Endothelial cell of umbilical vein (primary cell): ENCODE data around the gene SHC4. TPM values are rescaled to one million over a fixed set of nuclear protein-coding genes. Genes with fewer than 3 reads are reported as not detected.

Experiments
- BruUV-seq: library from RNA; stranded (reverse); fragments of 400-500 nt; replicated peaks from 2 replicates; lab custom pipeline; 2021; lab: Mats Ljungman, UMichigan
- CTCF ChIA-PET: fragments of 300-600, 350-600 bp; sonication (Branson Sonifier 250); formaldehyde crosslinking; loops from one replicate; lab custom pipeline; 2021; ENCODE audit warnings: antibody characterized with exemption, inconsistent platforms; lab: Charles Lee
- POLR2A ChIA-PET: fragments of 300-600, 350-600 bp; sonication (Branson Sonifier 250); formaldehyde crosslinking; loops from one replicate; lab custom pipeline; 2021; ENCODE audit warnings: antibody characterized with exemption, inconsistent platforms; lab: Charles Lee
- DNase-seq: peaks from one replicate; pipeline ENCODE4 v3.0.0-alpha.2; 2011; ENCODE audit warnings: low read depth, low spot score
- FAIRE-seq: peaks from 2 replicates; lab custom pipeline; 2011; peaks lifted over from hg19 to GRCh38; lab: Jason Lieb, UNC
- H2AFZ ChIP-seq: 2 replicates; pipeline ENCODE4 v1.6.0; 2012; ENCODE audit warnings: low read depth, low read length, control low read depth, inconsistent platforms
- H3K27ac ChIP-seq: 2 replicates; pipeline ENCODE4 v1.5.1; 2011; ENCODE audit warnings: low read depth, mild to moderate bottlenecking, control low read depth, low read length, moderate library complexity; ENCODE audit not compliant: insufficient read depth
- H3K27me3 ChIP-seq, 2 experiments: 2 replicates each; pipeline versions ENCODE4 v1.6.0 to v1.6.1; 2011; ENCODE audit warnings: low read length in 2 of 2, mixed read lengths in 1 of 2; ENCODE audit not compliant: control insufficient read depth in 2 of 2, insufficient read depth in 2 of 2
- H3K36me3 ChIP-seq, 2 experiments: 2 replicates in 1 of 2; 3 replicates in 1 of 2; pipeline ENCODE4 v1.5.1; 2011; ENCODE audit warnings: low read length in 2 of 2, mild to moderate bottlenecking in 1 of 2, moderate library complexity in 1 of 2; ENCODE audit not compliant: control insufficient read depth in 2 of 2, insufficient read depth in 2 of 2; ENCODE audit errors: extremely low read depth in 1 of 2
- H3K4me1 ChIP-seq: 3 replicates; pipeline ENCODE4 v1.5.1; 2011; ENCODE audit warnings: mild to moderate bottlenecking, low read length; ENCODE audit not compliant: control insufficient read depth, insufficient read depth; ENCODE audit errors: extremely low read depth
- H3K4me2 ChIP-seq: 2 replicates; pipeline ENCODE4 v1.6.1; 2011; ENCODE audit warnings: low read length, control low read depth, mixed read lengths; ENCODE audit not compliant: insufficient read depth
- H3K4me3 ChIP-seq, 3 experiments: fragments of 200-600 bp in 1 of 3; sonication (generic), shearing (Covaris generic) in 1 of 3; replicated peaks in 1 of 3; 2 replicates each; pipeline ENCODE4 v1.5.1; 2011 to 2016; ENCODE audit warnings: control low read depth in 3 of 3, low read length in 3 of 3, mild to moderate bottlenecking in 2 of 3, inconsistent platforms in 1 of 3, low read depth in 1 of 3, moderate library complexity in 1 of 3; ENCODE audit not compliant: insufficient read depth in 1 of 3
- H3K79me2 ChIP-seq: 2 replicates; pipeline ENCODE4 v1.6.0; 2012; ENCODE audit warnings: low read length, inconsistent platforms; ENCODE audit not compliant: control insufficient read depth, insufficient read depth
- H3K9ac ChIP-seq: replicated peaks from 2 replicates; pipeline ENCODE3; 2011; ENCODE audit warnings: low read length, control low read depth; ENCODE audit not compliant: insufficient read depth; ENCODE audit errors: extremely low read depth
- H3K9me1 ChIP-seq: replicated peaks from 3 replicates; pipeline ENCODE4 v1.6.0; 2011; ENCODE audit warnings: mild to moderate bottlenecking, low read length; ENCODE audit not compliant: control insufficient read depth, insufficient read depth; ENCODE audit errors: extremely low read depth
- H3K9me3 ChIP-seq: replicated peaks from 2 replicates; pipeline ENCODE4 v1.5.1; 2012; ENCODE audit warnings: low read length, inconsistent platforms; ENCODE audit not compliant: control insufficient read depth, insufficient read depth
- H4K20me1 ChIP-seq: replicated peaks from 2 replicates; pipeline ENCODE3; 2011; ENCODE audit warnings: mild to moderate bottlenecking, low read length; ENCODE audit not compliant: control insufficient read depth, insufficient read depth; ENCODE audit errors: extremely low read depth
- EZH2 ChIP-seq: IDR thresholded peaks from 2 replicates; pipeline ENCODE4 v1.6.1; 2012; ENCODE audit warnings: borderline replicate concordance, low read depth, mild to moderate bottlenecking, moderate library complexity, low read length, inconsistent platforms; ENCODE audit not compliant: severe bottlenecking
- FOS ChIP-seq: IDR thresholded peaks from 2 replicates; pipeline ENCODE4 v1.6.1; 2011; ENCODE audit warnings: mild to moderate bottlenecking, low read length, moderate library complexity, borderline replicate concordance; ENCODE audit not compliant: insufficient read depth
- GATA2 ChIP-seq: IDR thresholded peaks from 2 replicates; pipeline ENCODE4 v1.7.0; 2011; ENCODE audit warnings: low read depth, mild to moderate bottlenecking, moderate library complexity, mixed read lengths, low read length; ENCODE audit not compliant: insufficient read length, insufficient read depth
- JUN ChIP-seq: IDR thresholded peaks from 2 replicates; pipeline ENCODE4 v1.6.1; 2011; ENCODE audit warnings: borderline replicate concordance, low read depth; ENCODE audit not compliant: insufficient read length, insufficient read depth
- MYC ChIP-seq: IDR thresholded peaks from one replicate; pipeline ENCODE4 v1.6.1; 2011; ENCODE audit warnings: mild to moderate bottlenecking, low read depth, low read length
- POLR2A ChIP-seq: IDR thresholded peaks from 2 replicates; pipeline ENCODE4 v1.6.1; 2012; ENCODE audit warnings: low read depth, mild to moderate bottlenecking, control low read depth, low read length
- POLR2AphosphoS5 ChIP-seq: IDR thresholded peaks from 2 replicates; pipeline ENCODE4 v1.6.1; 2012; ENCODE audit warnings: low read depth, mild to moderate bottlenecking, control low read depth, low read length, moderate library complexity; ENCODE audit not compliant: insufficient read depth
- dilution Hi-C: fragments of 300-500 bp; cut with MboI; formaldehyde crosslinking; loops from one replicate; pipeline ENCODE4 v1.15.0; 2019; ENCODE audit warnings: low sequenced_read_pairs; ENCODE audit not compliant: extremely low pct_ligation_motif_present
- intact Hi-C: fragments of 100-400 bp; cut with micrococcal nuclease; formaldehyde crosslinking; loops from one replicate; pipeline ENCODE4 v1.10.0; 2022
- polyA plus RNA-seq, 4 experiments: library from polyadenylated mRNA; depleted of rRNA in 3 of 4; stranded (reverse) in 3 of 4; unstranded in 1 of 4; fragments of >200 nt; gene quantifications; 2 replicates each; pipeline versions ENCODE4 v1.2.1 to v1.2.3, GENCODE V29; 2011 to 2012; ENCODE audit warnings: missing spikeins in 1 of 4
- total RNA-seq: library from RNA; stranded (reverse); gene quantifications from 2 replicates; pipeline ENCODE4 v1.2.3, GENCODE V29; 2021
- TF ChIP-seq, protein P1 (sequence below), 2 donors: IDR thresholded peaks; 1 replicate in 1 of 2; 2 replicates in 1 of 2; pipeline ENCODE4 v1.5.1; 2011; ENCODE audit warnings: low read length in 2 of 2, mild to moderate bottlenecking in 2 of 2, moderate library complexity in 2 of 2, control low read depth in 1 of 2, inconsistent platforms in 1 of 2, low read depth in 1 of 2; ENCODE audit not compliant: insufficient read depth in 1 of 2; ENCODE audit errors: extremely low read depth in 1 of 2
- TF ChIP-seq, protein P2 (sequence below): IDR thresholded peaks from 2 replicates; pipeline ENCODE4 v1.6.1; 2011; ENCODE audit not compliant: insufficient read depth, insufficient read length

The SHC4 gene
- total and polyA plus RNA-seq, 2 donors (not counting 3 experiments of a cell fraction or from before 2014, with no cell fraction given), result 0.20 TPM; not detected in 1

DNA sequence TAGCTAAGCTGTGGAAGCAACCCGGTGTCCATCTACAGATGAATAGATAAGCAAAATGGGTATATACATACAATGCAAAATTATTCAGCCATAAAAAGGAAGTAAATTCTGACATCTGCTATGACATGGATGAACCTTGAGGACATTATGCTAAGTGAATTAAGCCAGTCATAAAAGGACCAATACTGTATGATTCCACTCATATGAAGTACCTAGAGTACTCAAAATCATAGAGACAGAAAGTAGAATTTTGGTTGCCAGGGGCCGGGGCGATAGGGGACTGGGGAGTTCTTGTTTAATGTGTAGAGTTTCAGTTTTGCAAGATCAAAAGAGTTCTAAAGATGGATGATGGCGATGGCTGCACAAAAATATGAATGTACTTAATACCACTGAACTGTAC is 75.5 kb downstream of the SHC4 start:
- dilution Hi-C loops, result no loop called here
- Histone ChIP-seq H2AFZ (no peak overlapping the region), H3K4me2 (no peak overlapping the region), H4K20me1 (no peaks in the 10 kb centered on the region), H3K9ac (no peak overlapping the region), H3K4me3 (no peak overlapping the region), H3K9me1 (no peaks in the 10 kb centered on the region), H3K79me2 (no peaks in the 10 kb centered on the region), H3K27me3 (peaks cover 2 to 4% of the 10 kb centered on the region in 2 experiments), H3K36me3 (no peaks in the 10 kb centered on the region), H3K9me3 (no peaks in the 10 kb centered on the region), H3K27ac (no peak overlapping the region), H3K4me1 (no peaks in the 10 kb centered on the region)
- FAIRE-seq (no peak), DNase-seq (no peak)
- no TSS peak for BruUV-seq
- ChIA-PET CTCF (interaction anchor here (1.1 to 2.0 kb wide), 2 partner anchors 26 to 1257 kb away, joined by 4 to 8 read pairs; no protein-coding TSS in a partner anchor), POLR2A (interaction anchor here (0.7 kb wide), 1 partner anchor 333 kb away, joined by 6 read pairs; no protein-coding TSS in a partner anchor)
- intact Hi-C loops, result no loop called here
- TF ChIP-seq, protein P1, sequence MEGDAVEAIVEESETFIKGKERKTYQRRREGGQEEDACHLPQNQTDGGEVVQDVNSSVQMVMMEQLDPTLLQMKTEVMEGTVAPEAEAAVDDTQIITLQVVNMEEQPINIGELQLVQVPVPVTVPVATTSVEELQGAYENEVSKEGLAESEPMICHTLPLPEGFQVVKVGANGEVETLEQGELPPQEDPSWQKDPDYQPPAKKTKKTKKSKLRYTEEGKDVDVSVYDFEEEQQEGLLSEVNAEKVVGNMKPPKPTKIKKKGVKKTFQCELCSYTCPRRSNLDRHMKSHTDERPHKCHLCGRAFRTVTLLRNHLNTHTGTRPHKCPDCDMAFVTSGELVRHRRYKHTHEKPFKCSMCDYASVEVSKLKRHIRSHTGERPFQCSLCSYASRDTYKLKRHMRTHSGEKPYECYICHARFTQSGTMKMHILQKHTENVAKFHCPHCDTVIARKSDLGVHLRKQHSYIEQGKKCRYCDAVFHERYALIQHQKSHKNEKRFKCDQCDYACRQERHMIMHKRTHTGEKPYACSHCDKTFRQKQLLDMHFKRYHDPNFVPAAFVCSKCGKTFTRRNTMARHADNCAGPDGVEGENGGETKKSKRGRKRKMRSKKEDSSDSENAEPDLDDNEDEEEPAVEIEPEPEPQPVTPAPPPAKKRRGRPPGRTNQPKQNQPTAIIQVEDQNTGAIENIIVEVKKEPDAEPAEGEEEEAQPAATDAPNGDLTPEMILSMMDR (IDR thresholded peaks at IDR 0.05; ENCODE audit: extremely low read depth in 1 of 2, insufficient read depth in 1 of 2, low read depth in 1 of 2, low read length in 2 of 2), result no peak
- no peak for TF ChIP-seq MYC
- no peak for TF ChIP-seq FOS
- TF ChIP-seq POLR2A, result no peak

DNA sequence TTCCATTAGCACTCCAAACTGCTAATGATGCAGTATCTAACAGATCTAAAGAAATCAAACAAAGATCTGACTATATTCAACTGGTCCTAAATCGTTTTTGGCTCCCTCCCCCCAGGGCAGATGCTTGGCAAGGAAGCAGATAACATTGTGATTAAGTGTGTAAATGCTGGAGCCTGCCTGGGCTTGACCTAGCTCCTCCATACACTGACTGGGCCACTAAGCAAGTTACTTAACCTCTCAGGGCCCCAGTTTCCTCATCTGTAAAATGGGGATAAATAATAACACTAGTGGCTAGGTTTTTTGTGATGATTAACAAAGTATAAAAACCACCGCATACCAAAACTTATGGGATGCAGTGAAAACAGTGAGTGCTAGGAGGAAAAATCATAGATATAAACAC is 76.6 kb downstream of the SHC4 start:
- no peak overlapping the region for H3K9ac ChIP-seq
- H3K9me3 ChIP-seq, result no peaks in the 10 kb centered on the region
- no peaks in the 10 kb centered on the region for H3K9me1 ChIP-seq
- dilution Hi-C loops, result no loop called here
- ChIA-PET CTCF (interaction anchor here (1.1 to 2.0 kb wide), 2 partner anchors 25 to 1258 kb away, joined by 4 to 8 read pairs; no protein-coding TSS in a partner anchor), POLR2A (no interaction called here)
- no peak overlapping the region for H3K27ac ChIP-seq
- H3K79me2 ChIP-seq, result no peaks in the 10 kb centered on the region
- H3K4me3 ChIP-seq, result no peak overlapping the region
- TF ChIP-seq MYC (no peak), POLR2A (no peak), GATA2 (no peak), JUN (no peak), FOS (no peak), POLR2AphosphoS5 (no peak), EZH2 (no peak)
- TF ChIP-seq, protein P1 (IDR thresholded peaks at IDR 0.05; ENCODE audit: extremely low read depth in 1 of 2, insufficient read depth in 1 of 2, low read depth in 1 of 2, low read length in 2 of 2), result no peak
- TF ChIP-seq, protein P2, sequence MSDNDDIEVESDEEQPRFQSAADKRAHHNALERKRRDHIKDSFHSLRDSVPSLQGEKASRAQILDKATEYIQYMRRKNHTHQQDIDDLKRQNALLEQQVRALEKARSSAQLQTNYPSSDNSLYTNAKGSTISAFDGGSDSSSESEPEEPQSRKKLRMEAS, result no peak
- peaks cover 0 to 4% of the 10 kb centered on the region in 2 experiments for H3K27me3 ChIP-seq
- intact Hi-C loops, result no loop called here
- no peaks in the 10 kb centered on the region for H3K4me1 ChIP-seq
- H4K20me1 ChIP-seq, result no peaks in the 10 kb centered on the region
- no peak overlapping the region for H3K4me2 ChIP-seq
- no peak overlapping the region for H2AFZ ChIP-seq
- FAIRE-seq (no peak), DNase-seq (no peak)
- H3K36me3 ChIP-seq, result no peaks in the 10 kb centered on the region
- BruUV-seq, result no TSS peak
